Measurements from ENCODE around the gene SMIM11.
"Not testable (repeated sequence)": the region's sequence is repeated elsewhere in the genome, so short reads cannot be mapped to it uniquely, and the experiment has no call there.

SMIM11 gene

DNA sequence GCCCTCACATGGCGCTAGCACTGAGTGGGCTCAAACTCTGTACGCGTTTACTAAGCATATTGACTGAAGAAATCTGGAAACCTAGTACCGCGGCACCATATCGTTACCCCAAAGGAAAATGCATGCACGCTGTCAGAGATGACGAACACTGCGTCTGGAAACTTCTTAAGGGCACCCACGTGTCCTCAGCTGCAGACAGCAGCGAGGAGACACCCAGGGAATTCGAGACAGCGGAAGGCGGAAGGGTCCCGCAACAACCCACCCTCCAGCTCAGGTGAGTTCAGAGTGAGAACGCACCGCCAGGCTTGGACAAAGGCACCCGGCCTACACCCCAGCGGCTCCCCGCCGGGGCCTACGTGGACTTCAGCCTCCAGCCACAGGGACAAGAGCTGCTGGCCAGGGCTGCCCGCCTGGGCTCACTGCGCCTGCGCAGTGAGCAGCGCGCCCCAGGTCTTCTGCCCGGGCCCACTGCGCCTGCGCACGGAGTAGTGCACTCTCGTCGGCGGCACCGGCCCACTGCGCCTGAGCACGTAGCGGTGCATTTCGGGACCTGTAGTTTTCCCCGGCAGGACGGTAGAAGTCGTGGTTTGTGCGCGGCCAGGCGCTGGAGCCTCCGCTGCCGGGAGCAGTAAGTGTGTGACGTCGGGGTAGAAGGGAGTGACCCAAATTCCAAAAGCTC, at the start of gene SMIM11:
TSS of gene SMIM11 (plus strand) at position 568 of the 679 bp plus-strand sequence. CDS start 3,998 bp downstream, outside the sequence.
- DNase-seq: not testable (repeated sequence)

- DNase-seq: no peak
Observed at GRCh38 chr21:34330055-34330454, 45.3 kb upstream of the SMIM11 start.

DNA sequence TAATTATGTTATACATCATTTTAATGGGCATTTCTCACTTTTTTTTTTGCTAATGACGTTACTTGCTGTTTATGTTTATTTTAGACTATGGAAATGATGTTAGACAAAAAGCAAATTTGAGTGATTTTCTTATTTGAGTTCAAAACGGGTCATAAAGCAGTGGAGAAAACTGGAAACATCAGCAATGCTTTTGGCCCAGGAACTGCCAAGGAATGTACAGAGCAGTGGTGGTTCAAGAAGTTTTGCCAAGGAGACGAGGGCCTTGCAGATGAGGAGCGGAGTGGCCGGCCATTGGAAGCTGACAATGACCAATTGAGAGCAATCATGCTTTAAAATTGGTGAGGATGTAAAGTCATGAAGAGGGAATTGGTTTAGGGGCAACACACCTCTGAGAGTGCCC, 43.6 kb upstream of the SMIM11 start:
- DNase-seq: no peak

- no peak for DNase-seq
Observed at GRCh38 chr21:34332347-34332746, 43.0 kb upstream of the SMIM11 start.

GRCh38 chr21:34333121-34333739, 42.1 kb upstream of the SMIM11 start:
- no peak for DNase-seq

DNA sequence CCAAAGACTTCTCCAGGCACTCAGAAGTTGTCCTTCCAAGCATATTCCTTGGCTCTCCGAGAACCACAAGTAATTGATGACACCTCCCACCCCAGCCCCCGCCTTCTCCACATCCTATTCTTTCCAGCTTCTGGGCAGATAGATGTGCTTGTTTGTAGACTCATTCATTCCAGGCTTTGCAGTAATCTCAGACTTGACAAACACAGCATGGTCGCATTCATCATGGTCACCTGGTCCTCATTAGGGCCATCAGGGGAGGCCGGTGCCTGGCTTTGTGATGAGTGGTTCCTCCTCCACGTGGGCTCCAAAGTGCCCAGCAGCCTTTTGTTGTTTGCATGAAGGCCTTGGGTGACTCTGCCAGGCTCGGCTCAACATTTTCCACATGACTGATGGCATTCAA, 40.0 kb upstream of the SMIM11 start:
- no peak for DNase-seq

GRCh38 chr21:34336245-34336644, 39.1 kb upstream of the SMIM11 start:
- DNase-seq: no peak

DNA sequence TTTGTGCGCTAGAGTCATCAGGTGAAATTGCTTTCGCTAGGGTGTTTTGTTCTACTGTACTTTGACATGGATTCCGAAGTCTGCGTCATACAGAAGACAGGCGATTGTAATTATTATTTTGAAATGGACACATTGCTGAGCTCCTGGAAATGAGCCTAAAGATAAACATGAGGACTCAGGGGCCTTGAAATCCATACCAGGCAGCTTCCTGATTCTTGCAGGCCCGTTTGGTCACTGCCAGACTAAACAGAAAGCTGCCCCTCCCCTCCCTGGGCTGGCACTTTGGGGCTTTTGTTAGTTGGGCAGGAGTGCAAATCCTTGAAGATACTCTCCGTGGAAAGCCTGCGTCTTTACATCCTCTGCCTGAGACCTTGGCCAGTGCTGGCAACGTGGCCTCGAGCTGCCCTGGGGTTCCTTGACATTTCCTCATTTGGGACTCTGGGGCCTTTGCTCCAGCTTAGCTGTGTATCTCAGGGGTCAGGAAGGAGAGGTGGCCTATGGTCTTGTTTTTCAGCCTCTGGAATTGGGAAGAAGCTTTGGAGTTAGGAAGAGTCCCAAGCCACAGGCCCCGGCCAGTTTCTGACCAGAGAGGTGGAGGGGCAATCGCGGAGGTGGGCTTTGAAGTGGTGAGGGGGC, 38.4 kb upstream of the SMIM11 start:
- no peak for DNase-seq

DNA sequence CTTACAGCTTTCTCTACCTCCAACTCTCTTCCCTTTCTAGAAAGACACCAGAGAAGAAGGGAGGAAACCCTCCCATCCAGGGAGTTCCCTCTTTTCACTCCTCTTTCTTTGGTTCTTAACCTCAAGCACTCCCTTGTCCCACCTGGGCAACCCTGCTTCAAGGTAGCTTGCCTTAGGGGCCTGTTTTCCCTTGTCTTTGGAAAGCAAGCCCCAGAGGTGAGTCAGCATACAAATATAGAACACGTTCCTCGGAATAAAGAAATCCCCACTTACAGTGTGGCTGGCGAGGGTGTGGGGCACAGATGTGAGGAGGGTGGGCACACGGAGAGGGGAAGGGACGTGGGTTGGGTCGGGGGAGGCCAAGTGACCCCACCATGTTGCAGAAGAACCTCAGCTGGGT, 37.6 kb upstream of the SMIM11 start:
- no peak for DNase-seq

GRCh38 chr21:34338226-34338625, 37.1 kb upstream of the SMIM11 start:
- DNase-seq: no peak

DNA sequence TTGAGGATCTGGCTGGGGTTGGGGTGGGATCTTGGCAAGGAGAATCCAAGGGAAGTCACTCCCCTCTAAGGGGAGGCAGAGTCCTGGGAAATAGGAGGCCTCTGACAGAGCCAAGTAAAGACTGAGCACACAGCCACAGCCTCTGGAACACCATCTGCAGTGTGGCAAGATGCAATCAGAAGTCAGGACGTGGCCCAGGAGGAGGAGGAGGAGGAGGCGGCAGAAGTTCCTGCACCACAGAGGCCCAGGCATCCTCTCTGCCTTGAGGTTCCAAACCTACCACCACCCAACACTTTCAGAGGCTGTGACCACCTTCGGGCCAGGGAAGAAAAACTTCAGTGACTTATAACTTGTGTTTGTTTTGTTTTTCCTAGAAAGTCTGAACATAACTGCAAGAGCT, 35.2 kb upstream of the SMIM11 start:
- DNase-seq: no peak

DNA sequence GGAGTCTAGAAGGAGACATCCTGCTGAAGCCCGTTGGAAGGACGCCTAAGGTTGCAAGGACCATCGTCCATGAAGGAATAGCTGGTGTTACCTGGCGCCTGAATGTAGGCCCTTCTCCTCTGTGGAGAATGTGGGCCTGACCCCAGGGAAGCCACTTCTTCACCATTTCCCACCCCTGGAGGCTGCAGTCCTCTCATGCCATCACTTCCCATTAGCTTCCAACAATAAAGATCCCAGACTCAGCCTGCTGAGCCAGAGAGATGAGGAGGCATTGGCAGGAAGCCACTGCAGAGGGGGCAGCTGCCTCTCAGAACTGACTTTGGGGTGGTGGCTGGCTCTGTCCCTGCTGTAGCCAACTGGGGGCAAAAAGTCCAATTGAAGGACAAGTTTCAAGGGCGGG, 32.8 kb upstream of the SMIM11 start:
- no peak for DNase-seq

- DNase-seq: no peak
Observed at GRCh38 chr21:34343347-34343746, 32.0 kb upstream of the SMIM11 start.

DNA sequence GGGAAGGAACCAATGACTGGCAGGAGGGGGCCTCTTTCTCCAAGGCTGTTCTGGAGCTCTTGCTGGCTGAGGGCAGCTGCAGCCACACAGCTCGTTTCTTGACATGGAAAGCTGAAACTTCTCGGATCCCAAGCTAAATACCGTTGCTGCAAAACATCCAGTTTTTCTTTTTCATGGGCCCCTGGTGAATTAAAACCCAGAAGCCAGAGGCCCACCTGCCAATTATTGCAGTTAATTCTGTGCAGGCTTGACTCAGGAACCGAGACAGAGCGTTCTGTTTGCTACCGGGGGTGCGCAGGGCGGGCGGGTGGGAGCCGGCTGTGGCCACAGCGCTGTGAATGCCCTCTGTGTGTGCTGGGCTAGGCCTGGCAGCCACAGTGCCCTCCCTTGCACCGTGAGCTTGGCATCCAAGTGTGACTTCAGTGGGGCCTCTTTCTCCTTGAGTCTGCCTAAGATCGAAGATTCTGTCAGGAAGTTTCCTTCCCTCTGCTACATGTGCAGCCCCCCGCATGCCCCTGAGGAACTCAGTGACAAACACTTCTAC, 31.4 kb upstream of the SMIM11 start:
- no peak for DNase-seq

DNA sequence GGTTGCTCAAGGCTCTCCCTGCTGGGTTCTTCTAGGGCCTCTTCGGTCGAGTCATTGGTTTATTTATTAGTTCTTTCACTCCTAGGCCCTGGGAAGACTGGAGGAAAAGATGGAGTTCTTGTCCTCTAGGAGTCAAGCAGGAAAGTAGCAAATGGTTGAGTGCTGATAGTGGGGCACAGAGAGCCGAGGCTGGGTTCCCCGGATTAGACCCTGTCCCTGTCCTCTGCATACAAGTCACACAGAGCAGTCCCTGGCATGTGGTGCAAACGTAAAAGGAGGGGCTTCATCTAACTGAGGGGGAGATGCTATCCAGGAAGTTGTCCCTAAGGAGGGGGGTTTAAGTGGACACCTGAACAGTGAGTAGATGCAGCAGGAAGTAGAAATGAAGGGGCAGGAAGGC, 30.7 kb upstream of the SMIM11 start:
- DNase-seq: no peak

DNA sequence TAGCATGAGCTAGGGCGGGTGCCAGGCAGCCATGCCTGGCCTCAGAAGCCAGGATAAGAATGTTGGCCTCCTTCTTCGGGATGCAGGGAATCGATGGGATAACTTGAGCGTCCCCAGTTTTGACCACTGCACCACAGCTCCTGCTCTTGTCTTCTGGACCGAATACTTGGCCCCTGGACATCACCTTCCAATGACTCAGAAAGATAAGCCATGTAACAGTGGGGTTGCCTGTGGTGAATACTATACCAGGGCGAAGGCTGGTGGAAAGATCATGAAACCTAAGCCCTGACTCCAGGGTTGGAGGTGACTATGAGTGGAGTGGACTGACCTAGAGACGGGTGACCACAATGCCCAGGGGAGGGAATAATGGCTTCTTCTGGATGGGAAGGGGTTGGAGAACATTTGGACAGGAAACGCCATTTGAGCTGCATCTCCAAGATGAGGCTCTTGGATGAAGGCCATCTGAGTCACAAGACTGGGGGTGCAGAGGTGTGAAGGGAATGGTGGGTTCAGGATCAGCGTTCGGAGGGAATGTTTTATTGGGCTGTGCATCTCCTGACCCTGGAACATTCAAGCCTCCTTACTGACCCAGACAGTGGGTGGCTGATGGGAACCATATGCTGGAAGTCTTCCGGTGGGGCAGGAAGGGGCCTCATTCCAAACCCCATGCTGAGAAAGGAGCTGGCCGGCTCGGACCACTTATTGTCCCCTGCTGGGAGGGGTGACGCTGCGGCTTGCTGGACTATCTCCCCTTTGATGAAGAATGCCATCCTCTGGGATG, 30.0 kb upstream of the SMIM11 start:
- no peak for DNase-seq

DNA sequence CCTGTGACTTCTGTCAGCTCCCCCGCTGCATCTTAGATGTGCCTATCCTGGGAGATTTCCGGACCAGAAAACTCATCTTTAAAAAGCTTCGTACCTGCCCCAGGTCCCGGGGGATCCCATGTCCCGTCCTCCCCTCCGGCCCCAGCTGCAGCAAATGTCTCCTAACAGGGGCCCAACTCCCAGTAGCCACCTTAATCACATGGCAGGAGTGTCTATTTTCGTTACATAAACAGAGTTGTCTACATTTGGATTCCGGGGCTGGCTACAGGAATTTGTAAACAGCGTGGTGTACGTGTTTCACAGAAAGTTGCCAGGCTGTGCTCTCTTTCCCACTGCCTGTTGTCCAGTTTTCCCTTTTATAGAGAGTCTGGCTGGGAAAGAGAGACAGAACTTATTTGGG, 29.4 kb upstream of the SMIM11 start:
- DNase-seq: no peak

DNA sequence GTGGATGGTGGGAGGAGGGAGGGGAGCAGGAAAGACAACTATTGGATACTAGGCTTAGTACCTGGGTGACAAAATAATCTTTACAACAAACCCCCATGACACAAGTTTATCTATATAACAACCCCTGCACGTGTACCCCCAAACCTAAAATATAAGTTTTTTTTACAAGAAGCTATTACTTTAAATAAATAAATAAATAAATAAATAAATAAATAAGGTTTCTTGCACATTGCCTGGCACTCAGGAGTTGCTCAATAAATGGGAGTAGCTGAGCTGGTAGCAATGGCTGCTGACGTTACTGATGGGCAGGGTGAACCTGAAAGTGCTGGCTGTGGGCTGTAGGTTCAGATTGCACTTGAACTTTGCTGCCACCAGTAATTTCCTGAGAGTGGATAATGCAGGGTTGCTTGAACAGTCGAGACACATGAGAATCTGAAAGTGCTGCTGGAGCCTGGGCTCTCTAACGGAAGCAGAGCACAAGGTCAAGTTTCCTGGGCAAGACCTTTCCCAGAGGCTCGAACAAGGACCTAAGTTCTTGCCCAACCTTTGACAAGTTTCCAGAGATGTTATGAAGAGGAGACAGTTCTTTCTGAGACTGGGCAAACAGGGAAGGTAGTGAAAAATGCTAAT, 26.3 kb upstream of the SMIM11 start:
- no peak for DNase-seq

DNA sequence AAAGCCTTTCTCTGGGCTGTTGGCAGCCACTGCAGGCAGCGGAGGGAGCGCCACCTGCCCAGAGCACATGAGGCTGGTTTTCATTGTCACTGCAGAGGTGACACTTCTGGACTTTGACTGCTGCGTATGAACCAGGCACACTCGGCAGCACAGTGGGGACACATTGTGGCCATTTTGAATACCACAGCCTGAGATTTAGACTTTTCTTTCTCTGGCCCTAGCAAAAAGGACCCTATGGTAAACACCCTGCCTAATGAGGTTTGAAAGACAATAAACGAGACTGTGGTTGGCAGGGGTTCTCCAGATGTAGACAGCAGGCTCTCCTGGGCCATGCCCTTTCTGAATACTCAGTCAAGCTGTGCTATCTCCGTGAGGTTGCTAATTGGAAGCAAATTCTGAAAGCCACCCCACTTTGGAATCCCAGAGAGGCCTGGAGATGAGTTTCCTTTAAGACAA, 23.5 kb upstream of the SMIM11 start:
- DNase-seq: no peak

DNA sequence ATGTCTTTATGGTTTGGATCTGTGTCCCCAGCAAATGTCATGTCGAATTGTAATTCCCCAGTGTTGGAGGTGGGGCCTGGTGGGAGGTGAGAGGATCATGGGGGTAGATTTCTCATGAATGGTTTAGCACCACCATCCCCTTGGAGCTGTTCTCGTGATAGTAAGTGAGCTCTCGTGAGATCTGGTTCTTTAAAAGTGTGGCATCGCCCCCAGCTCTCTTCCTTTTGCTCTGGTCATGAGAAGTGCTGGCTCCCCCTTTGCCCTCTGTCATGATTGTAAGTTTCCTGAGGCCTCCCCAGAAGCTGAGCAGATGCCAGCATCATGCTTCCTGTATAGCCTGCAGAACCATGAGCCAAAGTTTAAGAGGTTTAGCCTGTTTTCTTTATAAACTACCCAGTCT, 22.8 kb upstream of the SMIM11 start:
- no peak for DNase-seq

GRCh38 chr21:34353182-34353581, 22.1 kb upstream of the SMIM11 start:
- DNase-seq: no peak

- no peak for DNase-seq
Observed at GRCh38 chr21:34354836-34355235, 20.5 kb upstream of the SMIM11 start.

GRCh38 chr21:34355570-34355969, 19.7 kb upstream of the SMIM11 start:
- DNase-seq: no peak

All from stimulated activated naive CD4-positive, alpha-beta T cell treated with Interleukin-2 at 50 U/mL for 16 hours (primary cell).